ENCODE data around the gene ZNF599.
"Not testable (repeated sequence)": the region's sequence is repeated elsewhere in the genome, so short reads cannot be mapped to it uniquely, and the experiment has no call there.

The ZNF599 gene

GRCh38 chr19:34772697-34773554 is at the start of gene ZNF599:
ZNF599 (minus strand) TSS chr19:34773215; CDS start chr19:34772841, 374 bp downstream.
- DNase-seq (ENCODE audit: low spot score) = peak; percentile 95

GRCh38 chr19:34818270-34818669 is 45.3 kb upstream of the ZNF599 start:
- no peak for DNase-seq (ENCODE audit: low spot score)

- no peak for DNase-seq (ENCODE audit: low spot score)
Observed at GRCh38 chr19:34816708-34817107, 43.7 kb upstream of the ZNF599 start.

GRCh38 chr19:34808566-34808965 is 35.6 kb upstream of the ZNF599 start:
- DNase-seq (ENCODE audit: low spot score) = no peak

- no peak for DNase-seq (ENCODE audit: low spot score)
Observed at GRCh38 chr19:34806976-34807860, 34.2 kb upstream of the ZNF599 start.

- no peak for DNase-seq (ENCODE audit: low spot score)
Observed at GRCh38 chr19:34804115-34804514, 31.1 kb upstream of the ZNF599 start.

GRCh38 chr19:34796953-34797352 is 23.9 kb upstream of the ZNF599 start:
- DNase-seq (ENCODE audit: low spot score) = not testable (repeated sequence)

GRCh38 chr19:34794066-34794960 is 21.3 kb upstream of the ZNF599 start:
- DNase-seq (ENCODE audit: low spot score) = no peak

GRCh38 chr19:34793565-34793964 is 20.6 kb upstream of the ZNF599 start:
- no peak for DNase-seq (ENCODE audit: low spot score)

- no peak for DNase-seq (ENCODE audit: low spot score)
Observed at GRCh38 chr19:34788074-34788473, 15.1 kb upstream of the ZNF599 start.

- DNase-seq (ENCODE audit: low spot score) = no peak
Observed at GRCh38 chr19:34787059-34787824, 14.2 kb upstream of the ZNF599 start.

- no peak for DNase-seq (ENCODE audit: low spot score)
Observed at GRCh38 chr19:34786236-34786635, 13.2 kb upstream of the ZNF599 start.

GRCh38 chr19:34779652-34780051 is 6.6 kb upstream of the ZNF599 start:
- DNase-seq (ENCODE audit: low spot score) = no peak

GRCh38 chr19:34778342-34778741 is 5.3 kb upstream of the ZNF599 start:
- no peak for DNase-seq (ENCODE audit: low spot score)

- no peak for DNase-seq (ENCODE audit: low spot score)
Observed at GRCh38 chr19:34774857-34775256, 1.8 kb upstream of the ZNF599 start.

GRCh38 chr19:34773555-34773864 is 495 bp upstream of the ZNF599 start:
- DNase-seq (ENCODE audit: low spot score) = no peak

GRCh38 chr19:34767951-34768350 is 5.1 kb downstream of the ZNF599 start:
- DNase-seq (ENCODE audit: low spot score) = no peak

GRCh38 chr19:34766386-34766785 is 6.6 kb downstream of the ZNF599 start:
- no peak for DNase-seq (ENCODE audit: low spot score)

GRCh38 chr19:34759218-34759917 is 13.6 kb downstream of the ZNF599 start:
- DNase-seq (ENCODE audit: low spot score) = no peak

GRCh38 chr19:34757441-34757840 is 15.6 kb downstream of the ZNF599 start:
- DNase-seq (ENCODE audit: low spot score) = no peak

Data from left forelimb (tissue), 1 donor.